Ovary (tissue), 3 donors: ENCODE data around the gene KCNN3.

Source experiments
- EP300 ChIP-seq: sonication (generic); formaldehyde crosslinking; IDR thresholded peaks from one replicate; pipeline ENCODE4 v1.6.1; 2017; ENCODE audit warnings: antibody characterized with exemption
- POLR2A ChIP-seq: fragments of 450-650 bp; IDR thresholded peaks from one replicate; pipeline ENCODE4 v1.6.1; 2017; ENCODE audit warnings: antibody characterized with exemption, mild to moderate bottlenecking, moderate library complexity
- TF ChIP-seq, protein P1 (sequence below), 3 donors: fragments of 450-650 bp in 2 of 3; fragments of 200-600 bp in 1 of 3; IDR thresholded peaks; one replicate each; pipeline versions ENCODE4 v1.5.1 to v1.8.0; 2016 to 2022; ENCODE audit warnings: antibody characterized with exemption in 3 of 3, mild to moderate bottlenecking in 1 of 3
- donor health status: DM: no; HTN: no; CAD: no.

GRCh38 chr1:154748405-154748775 is 121.7 kb downstream of the KCNN3 start:
- TF ChIP-seq POLR2A (no peak), EP300 (no peak)
- TF ChIP-seq, protein P1, sequence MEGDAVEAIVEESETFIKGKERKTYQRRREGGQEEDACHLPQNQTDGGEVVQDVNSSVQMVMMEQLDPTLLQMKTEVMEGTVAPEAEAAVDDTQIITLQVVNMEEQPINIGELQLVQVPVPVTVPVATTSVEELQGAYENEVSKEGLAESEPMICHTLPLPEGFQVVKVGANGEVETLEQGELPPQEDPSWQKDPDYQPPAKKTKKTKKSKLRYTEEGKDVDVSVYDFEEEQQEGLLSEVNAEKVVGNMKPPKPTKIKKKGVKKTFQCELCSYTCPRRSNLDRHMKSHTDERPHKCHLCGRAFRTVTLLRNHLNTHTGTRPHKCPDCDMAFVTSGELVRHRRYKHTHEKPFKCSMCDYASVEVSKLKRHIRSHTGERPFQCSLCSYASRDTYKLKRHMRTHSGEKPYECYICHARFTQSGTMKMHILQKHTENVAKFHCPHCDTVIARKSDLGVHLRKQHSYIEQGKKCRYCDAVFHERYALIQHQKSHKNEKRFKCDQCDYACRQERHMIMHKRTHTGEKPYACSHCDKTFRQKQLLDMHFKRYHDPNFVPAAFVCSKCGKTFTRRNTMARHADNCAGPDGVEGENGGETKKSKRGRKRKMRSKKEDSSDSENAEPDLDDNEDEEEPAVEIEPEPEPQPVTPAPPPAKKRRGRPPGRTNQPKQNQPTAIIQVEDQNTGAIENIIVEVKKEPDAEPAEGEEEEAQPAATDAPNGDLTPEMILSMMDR (IDR thresholded peaks at IDR 0.05) = no peak
